Caki2 (cell line): ENCODE measurements around the gene CARHSP1. TPM values are rescaled to one million over a fixed set of nuclear protein-coding genes. Genes with fewer than 3 reads are reported as not detected.
"Not testable (repeated sequence)": the region's sequence is repeated elsewhere in the genome, so short reads cannot be mapped to it uniquely, and the experiment has no call there.

Experiments used
- DNase-seq: peaks from one replicate; pipeline ENCODE4 v3.0.0-alpha.2; 2015; ENCODE audit warnings: low read depth
- in situ Hi-C: cut with HindIII; loops from 2 replicates; pipeline ENCODE4 v1.10.0; 2016; ENCODE audit warnings: low sequenced_read_pairs, low pct_unique_long_range_greater_than_20kb, mixed read lengths
- total RNA-seq: library from RNA; depleted of rRNA; stranded (reverse); fragments of >200 nt; shearing (Covaris generic); gene quantifications from 2 replicates; pipeline ENCODE4 v1.2.3, GENCODE V29; 2014; ENCODE audit warnings: low replicate concordance

Gene CARHSP1
- total RNA-seq, 1 experiment from 2014 or later: 367 TPM

- DNase-seq: no peak
- in situ Hi-C loops: no loop called here
Observed at GRCh38 chr16:8877894-8878522, 9.2 kb upstream of the CARHSP1 start.

- in situ Hi-C loops, DNase-seq: not testable (repeated sequence)
Observed at GRCh38 chr16:8875317-8875716, 6.5 kb upstream of the CARHSP1 start.

- in situ Hi-C loops: no loop called here
- no peak for DNase-seq
Observed at GRCh38 chr16:8874388-8874787, 5.6 kb upstream of the CARHSP1 start.

- in situ Hi-C loops: not testable (repeated sequence)
Observed at GRCh38 chr16:8873866-8874195, 5.0 kb upstream of the CARHSP1 start.

GRCh38 chr16:8872967-8873865, 4.4 kb upstream of the CARHSP1 start:
- DNase-seq: no peak
- in situ Hi-C loops: no loop called here

More at GRCh38 chr16:8873866-8874195, 5.0 kb upstream of the CARHSP1 start:
- DNase-seq: not testable (repeated sequence)

- in situ Hi-C loops: no loop called here
- no peak for DNase-seq
Observed at GRCh38 chr16:8872071-8872470, 3.3 kb upstream of the CARHSP1 start.

GRCh38 chr16:8869988-8870241, 1.1 kb upstream of the CARHSP1 start:
- in situ Hi-C loops, DNase-seq: not testable (repeated sequence)

- no peak for DNase-seq
- in situ Hi-C loops: no loop called here
Observed at GRCh38 chr16:8869212-8869987, 594 bp upstream of the CARHSP1 start.

- in situ Hi-C loops: no loop called here
- DNase-seq: no peak
Observed at GRCh38 chr16:8867932-8868415, 832 bp downstream of the CARHSP1 start.

- no peak for DNase-seq
- in situ Hi-C loops: no loop called here
Observed at GRCh38 chr16:8867216-8867931, 1.4 kb downstream of the CARHSP1 start.

- in situ Hi-C loops: no loop called here
- no peak for DNase-seq
Observed at GRCh38 chr16:8866884-8867215, 2.0 kb downstream of the CARHSP1 start.

GRCh38 chr16:8866118-8866883, 2.5 kb downstream of the CARHSP1 start:
- in situ Hi-C loops: no loop called here

GRCh38 chr16:8865145-8865882, 3.5 kb downstream of the CARHSP1 start:
- DNase-seq: no peak
- in situ Hi-C loops: no loop called here

More at GRCh38 chr16:8866118-8866883, 2.5 kb downstream of the CARHSP1 start:
- no peak for DNase-seq

- in situ Hi-C loops: no loop called here
Observed at GRCh38 chr16:8864480-8865110, 4.2 kb downstream of the CARHSP1 start.

GRCh38 chr16:8863594-8864424, 5.0 kb downstream of the CARHSP1 start:
- in situ Hi-C loops: no loop called here

More at GRCh38 chr16:8864480-8865110, 4.2 kb downstream of the CARHSP1 start:
- DNase-seq: no peak

More at GRCh38 chr16:8863594-8864424, 5.0 kb downstream of the CARHSP1 start:
- DNase-seq: peak; percentile 95
